ENCODE measurements around the gene KMT5C.

Gene KMT5C

GRCh38 chr19:55348317-55349034 lies 8.8 kb downstream of the KMT5C start:
- DNase-seq, result no peak

GRCh38 chr19:55350620-55351315 lies 11.1 kb downstream of the KMT5C start:
- no peak for DNase-seq

- no peak for DNase-seq
These were observed 12.4 kb downstream of the KMT5C start for GRCh38 chr19:55352040-55352439.

GRCh38 chr19:55352549-55353145 lies 13.0 kb downstream of the KMT5C start:
- DNase-seq, result no peak

DNA sequence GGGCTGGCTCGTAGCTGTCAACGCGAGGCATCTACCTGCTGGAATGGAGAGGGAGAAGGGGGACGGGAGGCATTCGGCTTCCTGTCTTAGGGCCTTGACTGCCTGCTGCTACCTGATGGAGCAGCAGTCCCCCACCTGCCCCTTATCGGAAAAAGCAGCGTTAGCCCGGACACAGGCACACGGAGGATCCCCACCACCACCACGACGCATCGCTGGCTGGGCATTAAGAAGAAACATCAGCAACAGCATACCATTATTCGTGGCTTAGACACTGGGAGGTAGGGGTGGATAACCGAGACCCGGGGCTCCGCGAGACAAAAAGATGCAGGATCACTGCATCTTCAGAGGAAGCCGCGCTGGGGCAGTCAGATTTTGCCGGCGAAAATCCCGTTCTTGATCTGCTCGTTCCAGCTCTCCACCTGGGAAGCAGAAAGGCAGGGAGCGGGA lies 13.7 kb downstream of the KMT5C start:
- no peak for DNase-seq

DNA sequence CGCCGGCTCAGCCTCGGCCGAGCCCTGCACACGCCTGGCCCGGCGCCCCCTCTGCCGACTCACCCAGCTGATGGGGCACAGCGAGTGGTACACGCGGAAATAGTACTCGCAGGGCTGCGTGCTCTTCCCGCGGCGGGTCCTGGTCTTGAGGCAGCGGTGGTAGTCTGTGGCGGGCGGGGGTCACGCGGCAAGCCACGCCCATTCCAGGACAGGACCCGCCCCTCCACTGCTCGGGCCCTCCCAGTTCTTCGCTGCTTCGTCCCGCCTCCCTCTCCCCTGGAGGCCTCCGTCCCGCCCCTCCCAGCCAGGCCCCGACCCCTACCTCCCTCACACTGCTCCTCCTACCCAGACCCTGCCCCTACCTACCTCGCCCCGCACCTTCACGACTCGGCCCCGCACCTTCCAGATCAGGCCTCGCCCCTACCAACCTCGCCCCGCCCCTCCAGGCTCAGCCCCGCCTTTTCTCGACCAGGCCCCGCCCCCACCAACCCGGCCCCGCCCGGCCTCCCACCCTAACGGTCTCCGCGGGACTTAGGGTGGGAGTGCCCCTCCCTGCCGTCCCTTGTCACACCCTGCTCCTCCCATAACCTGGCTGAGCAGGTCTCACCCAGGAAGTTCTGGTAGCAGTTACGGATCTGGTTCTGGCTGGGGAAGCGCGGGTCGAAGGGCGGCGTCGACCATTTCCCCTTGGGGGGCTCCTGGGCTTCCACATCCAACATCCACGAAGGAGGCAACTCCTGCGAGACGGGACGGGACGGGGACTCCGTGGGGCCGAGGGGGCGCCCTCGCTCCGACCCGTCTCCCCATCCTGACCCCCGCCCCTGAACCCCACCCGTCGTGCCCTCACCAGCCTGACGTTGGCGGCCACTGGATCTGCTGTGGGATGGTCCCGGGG lies 14.4 kb downstream of the KMT5C start:
- peak; percentile 70 to 75 for DNase-seq

GRCh38 chr19:55354698-55355212 lies 15.1 kb downstream of the KMT5C start, which contains the start of gene COX6B2:
Gene COX6B2, minus strand, starts transcription at chr19:55354719. Its CDS starts 198 bp downstream, at chr19:55354521.
- DNase-seq, result no peak

DNA sequence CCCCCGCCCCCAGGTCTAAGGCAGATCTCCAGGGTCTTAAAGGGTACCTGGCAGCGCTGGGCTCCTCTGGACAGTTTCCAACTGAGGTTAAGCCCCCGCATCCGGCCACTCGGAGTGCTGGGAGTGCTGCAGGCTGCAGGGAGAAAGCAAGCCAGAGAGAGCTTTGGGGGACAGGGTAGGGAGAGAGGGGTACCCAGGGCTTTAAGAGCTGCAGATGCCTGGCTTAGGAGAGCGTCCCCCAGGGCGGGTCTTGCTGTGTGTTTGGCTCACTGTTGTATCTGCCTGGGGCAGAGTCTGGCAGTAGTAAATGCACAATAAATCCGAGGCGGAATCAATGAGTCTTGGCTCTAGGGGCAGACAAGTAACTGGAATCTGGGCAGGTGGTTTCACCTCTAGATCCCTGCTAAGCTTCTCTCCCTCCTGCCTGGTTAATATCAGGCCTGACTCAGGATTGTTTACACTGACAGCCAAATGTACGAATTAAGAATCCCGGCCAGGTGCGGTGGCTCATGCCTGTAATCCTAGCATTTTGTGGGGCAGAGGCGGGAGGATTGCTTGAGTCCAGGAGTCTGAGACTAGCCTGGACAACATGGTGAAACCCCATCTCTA lies 15.6 kb downstream of the KMT5C start:
- no peak for DNase-seq

DNA sequence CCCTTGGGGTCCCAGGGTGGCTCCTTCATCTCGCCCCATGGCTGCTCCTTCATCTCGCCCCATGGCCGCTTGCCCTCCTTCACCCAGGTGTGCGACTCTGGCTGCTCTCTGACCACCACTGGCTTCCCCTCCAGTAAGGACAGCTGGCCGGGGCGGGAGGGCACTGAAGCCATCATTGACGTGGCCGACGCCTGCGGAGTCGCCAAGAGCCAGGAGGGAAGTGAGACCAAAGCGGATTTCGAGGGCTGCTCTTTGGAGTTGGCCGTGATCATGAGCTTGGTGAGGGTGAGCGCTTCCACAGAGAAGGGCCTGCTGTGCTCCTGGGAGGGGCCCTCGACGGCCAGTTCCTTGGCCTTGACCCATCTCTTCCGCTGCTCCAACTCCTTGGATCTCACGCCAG lies 18.8 kb downstream of the KMT5C start:
- no peak for DNase-seq

GRCh38 chr19:55358943-55359908 lies 19.6 kb downstream of the KMT5C start:
- no peak for DNase-seq

- DNase-seq, result no peak
These were observed 21.2 kb downstream of the KMT5C start for GRCh38 chr19:55360902-55361301.

GRCh38 chr19:55362174-55362989 lies 22.7 kb downstream of the KMT5C start:
- no peak for DNase-seq

GRCh38 chr19:55362990-55363716 lies 23.5 kb downstream of the KMT5C start, which contains the start of gene GARIN5B:
Gene GARIN5B, minus strand, starts transcription at chr19:55363260. Its CDS starts 194 bp downstream, at chr19:55363066.
- DNase-seq, result no peak

- no peak for DNase-seq
These were observed 25.6 kb downstream of the KMT5C start for GRCh38 chr19:55365245-55365644.

GRCh38 chr19:55365964-55366363 lies 26.3 kb downstream of the KMT5C start:
- DNase-seq, result no peak

- no peak for DNase-seq
These were observed 27.1 kb downstream of the KMT5C start for GRCh38 chr19:55366790-55367189.

DNA sequence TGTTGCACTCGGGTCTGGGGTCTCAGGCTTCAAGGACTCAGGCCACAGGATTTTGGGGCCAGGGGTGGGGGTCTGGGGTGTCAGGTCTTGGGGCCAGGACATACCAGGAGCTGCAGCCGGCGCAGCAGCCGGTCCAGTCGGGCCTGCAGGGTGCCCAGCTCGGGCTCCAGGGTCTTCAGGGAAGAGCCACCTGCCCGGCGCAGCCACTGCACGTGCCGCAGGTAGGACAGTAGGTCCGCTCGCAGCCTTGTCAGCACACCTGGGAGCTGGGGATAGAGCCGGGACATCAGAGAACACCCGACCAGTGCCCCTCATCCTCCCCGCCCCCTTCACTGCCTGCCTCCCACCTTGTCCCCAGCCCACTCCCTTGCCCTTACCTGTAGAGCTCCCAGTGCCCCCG lies 28.4 kb downstream of the KMT5C start:
- DNase-seq, result no peak

DNA sequence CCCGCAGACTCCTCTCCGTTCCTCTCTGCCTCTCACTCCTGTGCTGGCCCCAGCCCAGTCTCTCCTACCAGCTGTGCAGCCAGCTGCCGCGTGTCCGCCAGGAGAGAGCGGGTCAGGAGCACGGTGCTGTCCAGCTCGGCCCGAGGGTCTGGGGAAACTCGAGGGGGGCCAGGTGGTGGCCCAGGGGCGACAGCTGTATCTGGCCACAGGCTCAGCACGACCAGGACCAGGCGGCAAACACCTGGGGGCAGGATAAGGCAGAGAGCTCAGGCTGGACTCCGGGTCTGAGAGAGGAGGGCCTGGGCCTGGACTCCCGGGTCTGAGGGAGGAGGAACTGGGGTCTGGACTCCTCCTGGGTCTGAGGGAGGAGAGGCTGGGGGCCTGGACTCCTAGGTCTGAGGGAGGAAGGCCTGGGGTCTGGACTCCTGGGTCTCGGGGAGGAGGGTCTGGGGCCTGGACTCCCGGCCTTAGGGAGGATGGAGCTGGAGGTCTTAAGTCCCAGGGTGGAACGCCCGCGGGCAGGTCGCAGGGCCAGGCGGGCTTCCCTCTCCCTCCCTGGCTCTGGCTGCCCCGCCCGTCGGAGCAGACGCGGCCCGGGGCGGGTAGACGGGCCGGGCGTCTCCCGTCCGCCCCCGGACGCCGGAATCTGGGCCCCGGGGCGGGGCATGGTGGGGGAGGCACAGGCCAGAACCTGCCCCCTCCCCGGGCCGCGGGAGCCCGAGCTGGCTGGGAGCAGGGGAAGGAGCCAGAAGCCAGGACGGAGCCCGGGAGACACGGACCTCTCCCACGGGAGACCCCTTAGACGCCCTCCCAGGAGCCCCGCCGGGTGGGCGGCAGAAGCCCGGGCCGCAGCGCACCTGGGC lies 29.3 kb downstream of the KMT5C start:
- no peak for DNase-seq

Measured in activated CD4-positive, alpha-beta T cell treated with anti-CD3 and anti-CD28 coated beads, Interleukin-2, amount 50 U/mL, for 48 hours (primary cell).